Effector memory CD4-positive, alpha-beta T cell (primary cell): ENCODE results near the gene DHCR7.

ENCODE experiments used
- DNase-seq, 3 donors: peaks; one replicate each; pipeline ENCODE4 v3.0.0-alpha.2; 2020
- H3K27ac ChIP-seq: 2 replicates; pipeline ENCODE4 v1.7.0; 2013; ENCODE audit warnings: mild to moderate bottlenecking, low read length, moderate library complexity; ENCODE audit not compliant: insufficient read depth, poor library complexity, severe bottlenecking
- H3K27me3 ChIP-seq: replicated peaks from 2 replicates; pipeline ENCODE4 v1.7.0; 2013; ENCODE audit warnings: mild to moderate bottlenecking, low read length; ENCODE audit not compliant: insufficient read depth, control insufficient read depth, poor library complexity, severe bottlenecking
- H3K36me3 ChIP-seq: 2 replicates; pipeline ENCODE4 v1.7.0; 2013; ENCODE audit warnings: mild to moderate bottlenecking, low read length, moderate library complexity; ENCODE audit not compliant: control insufficient read depth, insufficient read depth
- H3K4me1 ChIP-seq: 2 replicates; pipeline ENCODE4 v1.7.0; 2013; ENCODE audit warnings: low read length, mild to moderate bottlenecking; ENCODE audit not compliant: control insufficient read depth, insufficient read depth, poor library complexity, severe bottlenecking
- H3K4me3 ChIP-seq: 2 replicates; pipeline ENCODE4 v1.7.0; 2013; ENCODE audit warnings: low read length, low read depth, mild to moderate bottlenecking; ENCODE audit not compliant: insufficient read depth, poor library complexity, severe bottlenecking
- H3K9me3 ChIP-seq: 2 replicates; pipeline ENCODE4 v1.7.0; 2013; ENCODE audit warnings: mild to moderate bottlenecking, low read length, moderate library complexity; ENCODE audit not compliant: control insufficient read depth

DHCR7 gene

DNA sequence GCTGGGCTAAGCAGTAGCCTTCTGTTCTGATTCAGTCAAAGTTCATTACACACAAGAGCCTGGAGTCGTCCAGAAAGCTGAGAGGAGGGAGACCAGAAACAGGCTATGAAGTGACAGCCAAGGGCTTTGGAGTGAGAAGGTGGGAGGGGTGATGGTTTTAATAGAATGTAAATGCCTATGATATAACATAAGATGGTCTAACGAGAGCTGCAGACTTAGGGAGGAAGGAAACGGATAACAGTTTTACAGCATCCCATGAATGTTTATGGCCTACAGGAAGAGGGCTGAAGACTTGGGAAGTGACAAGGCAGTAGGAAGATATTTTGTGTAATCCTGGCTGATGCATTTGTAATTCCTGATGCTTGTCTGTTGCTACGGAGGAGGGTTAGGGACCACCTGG lies 62.0 kb downstream of the DHCR7 start:
- no peaks in the 10 kb centered on the region for H3K36me3 ChIP-seq
- H3K9me3 ChIP-seq = no peaks in the 10 kb centered on the region
- no peak overlapping the region for H3K27ac ChIP-seq
- DNase-seq = no peak
- H3K27me3 ChIP-seq = no peaks in the 10 kb centered on the region
- H3K4me1 ChIP-seq = no peaks in the 10 kb centered on the region
- H3K4me3 ChIP-seq = no peak overlapping the region

DNA sequence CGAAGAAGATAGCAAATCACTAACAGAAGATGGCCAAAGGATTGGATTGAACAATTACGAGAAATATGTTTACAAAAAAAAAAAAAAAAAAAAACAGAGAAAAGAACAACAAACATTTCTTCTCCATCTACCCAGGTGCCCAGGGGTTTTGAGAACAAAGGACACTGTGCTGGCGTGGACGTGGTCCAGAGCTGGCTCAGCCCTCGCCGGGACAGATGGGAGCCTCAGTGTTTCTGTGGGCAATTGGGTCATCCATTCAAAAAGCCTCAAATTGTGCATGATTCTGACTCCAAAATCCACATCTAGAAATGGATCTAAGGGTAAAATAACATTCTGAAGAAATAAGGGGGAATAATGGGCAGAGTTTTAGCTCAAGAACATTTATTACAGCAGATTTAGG lies 63.1 kb downstream of the DHCR7 start:
- Histone ChIP-seq H3K36me3 (no peaks in the 10 kb centered on the region), H3K27ac (no peak overlapping the region), H3K27me3 (no peaks in the 10 kb centered on the region), H3K9me3 (no peaks in the 10 kb centered on the region), H3K4me3 (no peak overlapping the region), H3K4me1 (no peaks in the 10 kb centered on the region)
- no peak for DNase-seq

DNA sequence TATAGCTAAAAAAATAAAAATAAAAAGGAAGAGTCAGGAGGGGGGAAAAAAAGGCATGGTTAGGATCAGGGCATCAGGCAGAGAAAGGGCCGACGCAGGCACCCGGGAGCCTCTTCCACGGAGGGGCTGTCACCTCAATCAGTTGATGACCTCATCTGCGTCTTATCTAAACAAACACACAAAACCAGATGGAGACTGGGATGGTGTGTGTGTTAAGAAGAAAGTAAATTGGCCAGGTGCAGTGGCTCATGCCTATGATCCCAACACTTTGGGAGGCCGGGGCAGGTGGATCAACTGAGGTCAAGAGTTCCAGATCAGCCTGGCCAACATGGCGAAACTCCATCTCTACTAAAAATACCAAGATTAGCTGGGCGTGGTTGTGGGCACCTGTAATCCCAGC lies 63.6 kb downstream of the DHCR7 start:
- Histone ChIP-seq H3K9me3 (no peaks in the 10 kb centered on the region), H3K27ac (no peak overlapping the region), H3K27me3 (no peaks in the 10 kb centered on the region), H3K4me1 (no peaks in the 10 kb centered on the region), H3K4me3 (no peak overlapping the region), H3K36me3 (no peaks in the 10 kb centered on the region)
- DNase-seq = no peak
